GM18519 (cell line): ENCODE data around the gene PRKAR1B.

Source experiments
- ATAC-seq: cut with Tn5 transposase; IDR thresholded peaks from one replicate; pipeline ENCODE4 v1.9.1; 2021; ENCODE audit warnings: mild to moderate bottlenecking, moderate library complexity; ENCODE audit not compliant: unreplicated experiment, low FRiP score

Gene PRKAR1B

DNA sequence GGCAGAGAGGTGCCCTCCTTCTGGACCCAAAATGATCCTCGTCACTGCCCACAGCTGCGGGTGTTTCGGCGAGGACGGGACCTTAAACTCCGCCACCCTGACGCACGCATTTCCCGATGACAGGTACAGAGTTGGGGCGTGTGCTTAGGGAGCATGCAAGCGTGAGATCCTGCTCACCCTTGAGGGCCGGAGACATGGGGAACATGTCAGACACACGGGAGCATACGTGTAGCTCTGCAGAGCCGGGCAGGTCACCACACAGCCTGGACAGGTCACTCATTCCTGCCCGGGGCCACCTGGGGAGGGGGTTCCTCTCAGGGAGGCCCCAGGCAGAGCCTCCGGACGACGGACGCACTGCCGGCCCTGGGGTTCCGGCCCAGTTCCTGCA lies 149.8 kb downstream of the PRKAR1B start:
- ATAC-seq, result no peak

DNA sequence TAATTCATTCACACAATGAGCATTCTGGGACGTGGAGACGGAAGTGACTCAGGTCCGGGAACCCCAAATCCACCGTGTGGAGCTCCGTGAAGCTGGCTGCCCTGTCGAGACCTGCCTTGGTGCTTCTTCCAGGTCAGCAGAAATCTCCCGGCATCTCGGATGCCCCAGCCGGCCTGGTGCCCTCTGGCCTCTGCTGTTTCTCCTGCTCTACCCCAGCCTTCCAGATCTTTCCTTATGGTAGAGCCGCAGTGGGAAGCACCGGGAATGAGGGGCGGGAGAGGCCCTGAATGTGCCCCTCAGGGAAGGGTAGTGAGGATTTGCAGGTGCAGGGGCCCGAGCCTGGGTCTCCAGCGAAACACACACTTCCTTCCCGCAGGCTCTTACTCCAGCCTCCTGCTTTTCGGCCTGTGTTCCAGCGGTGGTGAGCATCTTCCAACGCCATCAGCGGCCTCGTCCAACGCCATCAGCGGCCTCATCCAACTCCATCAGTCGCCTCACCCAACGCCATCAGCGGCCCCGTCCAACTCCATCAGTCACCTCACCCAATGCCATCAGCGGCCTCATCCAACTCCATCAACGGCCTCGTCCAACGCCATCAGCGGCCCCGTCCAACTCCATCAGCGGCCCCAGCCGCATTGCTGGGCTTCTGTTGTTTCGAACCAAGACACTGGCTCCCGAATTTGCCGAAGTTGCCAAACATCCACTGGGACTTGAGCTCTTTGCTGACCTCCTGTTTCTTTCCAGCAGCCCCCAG lies 150.4 kb downstream of the PRKAR1B start:
- no peak for ATAC-seq

DNA sequence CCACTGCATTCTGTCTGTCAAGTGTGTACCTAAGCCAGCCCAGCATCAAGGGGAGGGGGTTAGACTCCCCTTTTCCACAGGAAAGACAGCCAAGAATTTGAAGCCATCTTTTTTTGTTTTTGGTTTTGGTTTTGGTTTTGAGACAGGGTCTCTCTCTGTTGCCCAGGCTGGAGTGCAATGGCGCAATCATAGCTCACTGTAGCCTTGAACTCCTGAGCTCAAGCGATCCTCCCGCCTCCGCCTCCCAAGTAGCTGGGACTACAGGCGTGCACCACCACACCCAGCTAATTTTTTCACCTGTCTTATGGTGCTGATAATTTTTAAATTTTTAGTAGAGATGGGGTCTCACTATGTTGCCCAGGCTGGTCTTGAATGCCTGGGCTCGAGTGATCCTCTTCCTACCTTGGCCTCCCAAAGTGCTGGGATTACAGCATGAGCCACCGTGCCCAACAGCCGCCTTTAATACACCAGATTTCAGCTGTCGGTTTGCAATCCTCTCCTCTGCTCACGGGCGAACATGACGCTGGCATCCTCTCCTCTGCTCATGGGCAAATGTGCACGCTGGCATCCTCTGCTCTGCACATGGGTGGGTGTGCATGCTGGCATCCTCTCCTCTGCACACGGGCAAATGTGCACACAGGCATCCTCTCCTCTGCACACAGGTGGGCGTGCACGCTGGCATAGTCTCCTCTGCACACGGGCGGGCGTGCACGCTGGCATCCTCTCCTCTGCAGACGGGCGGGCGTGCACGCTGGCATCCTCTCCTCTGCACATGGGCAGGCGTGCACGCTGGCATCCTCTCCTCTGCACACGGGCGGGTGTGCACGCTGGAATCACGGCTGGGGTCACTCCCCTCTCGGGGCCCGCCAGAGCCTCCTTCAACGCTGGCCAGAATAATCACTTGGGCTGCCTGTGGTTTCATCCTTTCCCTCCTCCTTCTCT lies 151.4 kb downstream of the PRKAR1B start:
- ATAC-seq, result no peak

DNA sequence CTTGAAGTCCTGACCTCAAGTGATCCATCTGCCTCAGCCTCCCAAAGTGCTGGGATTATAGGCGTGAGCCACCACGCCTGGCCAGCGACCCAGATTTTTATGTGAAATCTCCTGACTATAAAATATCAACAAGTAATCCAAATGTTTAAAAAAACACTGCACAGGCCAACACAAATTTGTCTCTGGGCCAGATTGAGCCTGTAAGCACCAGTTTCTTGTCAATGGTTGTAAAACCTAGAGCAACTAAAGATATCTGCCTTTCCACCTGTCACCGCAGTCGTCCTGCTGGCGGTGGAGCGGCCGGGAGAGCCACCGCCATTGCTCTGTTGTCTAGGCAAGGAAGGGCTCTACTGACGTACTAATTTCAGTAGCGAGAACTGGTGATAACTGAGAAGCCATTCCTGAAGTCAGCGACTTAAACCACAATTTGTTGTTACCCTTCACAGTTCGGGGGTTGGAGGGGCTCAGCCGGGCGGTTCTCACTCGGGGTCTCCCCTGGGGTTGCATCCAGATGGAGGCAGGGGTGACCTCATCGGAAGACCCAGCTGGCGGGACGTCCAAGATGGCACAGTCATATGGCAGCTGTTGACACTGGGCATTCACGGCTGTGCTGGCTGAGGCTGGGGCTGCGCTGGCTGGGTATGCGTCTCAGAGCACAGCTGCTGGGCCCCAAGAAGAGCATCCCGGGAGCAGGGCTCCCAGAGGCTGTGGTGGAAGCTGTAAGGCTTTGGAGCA lies 152.3 kb downstream of the PRKAR1B start:
- ATAC-seq, result no peak

DNA sequence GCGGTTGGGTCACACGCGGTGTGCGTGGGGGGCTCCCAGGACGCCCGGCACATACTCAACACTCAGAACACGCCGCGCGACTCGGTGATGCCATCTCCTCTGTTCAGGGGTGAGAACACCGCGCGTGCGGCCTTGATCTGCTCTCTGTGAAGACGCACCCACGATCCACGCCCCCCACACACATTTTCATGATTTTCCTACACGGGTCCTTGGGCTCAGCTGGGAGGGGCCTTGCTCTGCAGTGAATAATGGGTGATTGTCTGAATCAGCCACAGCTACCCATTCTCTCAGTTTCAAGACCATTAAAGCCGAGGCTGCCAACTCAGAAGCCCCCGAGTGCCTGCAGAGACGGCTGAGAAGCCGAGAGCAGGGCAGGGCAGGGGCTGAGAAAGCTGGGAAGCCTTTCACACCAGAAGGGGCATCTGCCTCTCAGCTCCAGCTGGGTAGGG lies 153.1 kb downstream of the PRKAR1B start:
- no peak for ATAC-seq

DNA sequence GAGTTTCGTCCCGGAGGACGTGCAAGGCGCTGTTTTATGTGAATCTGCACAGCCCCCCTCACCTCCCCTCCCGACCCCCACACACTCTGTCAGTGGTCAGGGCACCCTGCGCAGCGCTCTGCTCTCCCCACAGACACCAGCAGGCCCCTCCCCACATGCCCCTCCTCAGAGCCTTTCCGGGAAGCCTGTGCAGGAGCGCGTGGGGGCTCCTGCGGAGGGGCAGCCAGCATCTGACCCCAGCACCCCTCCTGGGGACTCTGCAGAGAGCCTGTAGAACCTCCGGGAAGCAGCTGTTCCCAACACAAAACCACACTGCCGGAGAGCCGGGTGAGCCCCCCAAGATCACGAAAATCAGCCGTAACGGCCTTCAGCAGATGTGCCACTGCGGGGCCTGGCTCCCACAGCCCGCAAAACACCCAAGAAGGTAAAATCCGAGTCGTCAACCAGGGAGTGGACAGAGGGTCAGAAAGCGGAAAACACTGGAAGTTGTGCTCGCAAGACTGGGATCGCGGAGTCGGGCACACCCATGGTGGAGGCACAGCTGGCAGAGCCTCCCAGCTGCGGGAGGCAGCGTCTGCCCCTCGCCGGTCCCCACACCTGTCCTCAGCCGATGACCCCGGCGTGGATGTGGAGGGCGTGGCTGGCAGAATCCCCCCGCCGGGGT lies 153.7 kb downstream of the PRKAR1B start:
- ATAC-seq, result no peak

DNA sequence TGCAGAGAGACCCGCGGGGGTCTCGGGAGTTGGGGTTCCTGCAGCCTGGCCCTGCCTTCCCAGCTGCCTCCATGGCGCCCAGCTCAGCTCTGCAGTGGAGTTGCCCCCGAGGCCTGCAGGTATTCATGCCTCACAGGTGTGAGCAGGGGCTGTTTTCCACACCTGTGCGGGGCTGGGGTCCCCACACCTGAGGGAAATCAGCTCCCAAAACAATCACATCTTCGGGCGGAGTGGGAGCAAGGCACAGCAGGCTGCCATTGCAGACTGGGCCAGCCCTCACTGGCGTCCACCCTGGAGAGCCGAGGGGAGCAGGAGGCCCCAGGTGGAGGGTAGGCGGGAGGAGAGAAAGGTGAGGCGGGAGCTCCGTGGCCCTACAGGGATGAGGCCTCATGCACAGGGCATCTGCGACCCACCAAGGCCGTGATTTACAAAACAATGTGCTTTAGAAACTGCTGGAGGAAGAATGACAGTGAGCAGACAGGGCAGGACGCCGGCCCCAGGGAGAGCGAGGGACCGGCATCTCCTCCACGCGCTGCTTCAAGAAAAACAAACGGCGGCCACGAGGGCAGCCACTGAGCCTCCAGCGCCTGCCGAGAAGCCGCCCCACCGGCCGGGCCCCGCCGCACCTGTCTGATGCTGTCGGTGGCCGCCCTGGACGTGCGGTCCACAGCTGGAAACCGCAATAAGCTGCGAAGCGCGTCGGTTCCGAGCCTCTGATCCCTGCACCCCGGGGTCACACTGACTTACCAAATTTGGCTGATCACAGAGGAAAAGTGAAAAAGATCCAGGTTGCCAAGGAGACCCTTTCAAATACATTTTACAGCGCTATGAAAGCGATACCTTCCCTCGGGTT lies 154.4 kb downstream of the PRKAR1B start:
- ATAC-seq, result no peak

DNA sequence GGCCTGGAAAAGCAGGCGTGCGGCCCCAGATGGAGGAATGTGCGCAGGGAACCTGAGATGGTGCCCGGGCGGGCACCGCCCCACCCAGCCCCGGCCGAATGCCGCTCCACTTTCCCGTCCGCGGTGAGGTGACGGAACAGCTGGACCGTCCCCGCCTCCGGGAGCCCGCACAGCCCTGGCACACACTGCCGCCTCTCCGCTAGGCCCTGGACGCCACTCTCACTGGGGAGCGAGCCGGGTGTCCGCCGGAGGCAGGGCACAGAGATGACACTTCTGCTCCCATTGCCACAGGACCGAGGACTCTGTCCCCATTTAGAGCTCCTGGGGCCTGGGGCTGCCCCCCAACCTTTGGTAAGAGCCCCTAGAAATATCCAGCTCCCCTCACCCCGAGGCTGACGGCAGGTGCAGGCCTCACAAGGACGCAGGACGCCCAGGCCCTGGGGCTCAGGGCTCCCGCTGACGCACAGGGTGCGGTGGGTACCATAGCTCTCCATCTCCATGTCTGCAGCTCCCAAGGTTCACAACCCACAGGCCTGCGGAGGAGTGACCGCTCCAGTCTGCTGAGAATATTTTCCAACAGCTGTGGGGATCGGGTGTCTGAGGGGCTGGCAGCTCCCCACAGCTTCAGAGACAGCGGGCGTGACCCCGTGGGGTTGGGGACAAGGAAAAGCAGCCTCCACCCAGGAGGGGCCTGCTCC lies 155.2 kb downstream of the PRKAR1B start:
- no peak for ATAC-seq

DNA sequence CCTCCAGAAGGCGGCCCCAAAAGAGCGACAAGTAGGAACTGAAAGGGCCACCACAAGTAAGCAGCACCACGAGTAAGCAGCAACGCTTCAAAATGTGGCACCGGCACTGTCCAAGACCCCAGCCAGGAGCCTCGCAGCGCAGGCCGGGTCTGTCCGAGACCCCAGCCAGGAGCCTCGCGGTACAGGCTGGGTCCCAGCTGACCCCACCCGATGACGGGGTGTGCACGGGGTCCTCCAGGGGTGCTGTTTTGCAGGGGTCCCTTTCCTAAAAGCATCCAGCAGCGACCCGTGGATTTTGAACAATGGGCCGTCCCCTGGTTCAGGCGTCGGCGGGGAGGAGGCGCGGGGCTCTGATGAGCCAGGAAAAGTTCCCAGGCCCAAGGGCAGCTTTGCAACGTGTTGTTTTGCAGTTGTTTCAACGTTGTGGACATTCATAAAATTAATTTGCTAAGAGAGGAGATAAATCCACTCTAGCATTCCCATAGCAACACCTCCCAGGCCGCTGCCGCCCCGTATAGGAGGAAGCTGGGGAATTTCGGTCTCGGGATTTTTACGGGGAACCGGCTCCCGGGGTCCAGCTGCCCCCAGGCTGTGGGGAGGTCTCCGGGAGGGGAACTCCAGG lies 155.9 kb downstream of the PRKAR1B start:
- ATAC-seq, result no peak

DNA sequence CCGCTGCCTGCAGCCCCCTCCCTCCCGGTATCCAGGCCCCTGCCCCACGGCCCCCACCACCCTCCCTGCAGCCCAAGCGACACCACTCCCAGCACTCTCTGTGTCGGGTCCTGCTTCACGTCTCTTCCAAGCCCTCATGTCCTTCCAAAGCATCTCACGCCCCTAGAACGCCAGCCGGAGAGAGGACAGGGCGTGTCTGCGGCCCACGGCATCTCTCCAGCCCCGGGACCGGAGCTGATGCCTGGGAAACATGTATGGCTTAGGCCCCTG lies 156.3 kb downstream of the PRKAR1B start:
- no peak for ATAC-seq

DNA sequence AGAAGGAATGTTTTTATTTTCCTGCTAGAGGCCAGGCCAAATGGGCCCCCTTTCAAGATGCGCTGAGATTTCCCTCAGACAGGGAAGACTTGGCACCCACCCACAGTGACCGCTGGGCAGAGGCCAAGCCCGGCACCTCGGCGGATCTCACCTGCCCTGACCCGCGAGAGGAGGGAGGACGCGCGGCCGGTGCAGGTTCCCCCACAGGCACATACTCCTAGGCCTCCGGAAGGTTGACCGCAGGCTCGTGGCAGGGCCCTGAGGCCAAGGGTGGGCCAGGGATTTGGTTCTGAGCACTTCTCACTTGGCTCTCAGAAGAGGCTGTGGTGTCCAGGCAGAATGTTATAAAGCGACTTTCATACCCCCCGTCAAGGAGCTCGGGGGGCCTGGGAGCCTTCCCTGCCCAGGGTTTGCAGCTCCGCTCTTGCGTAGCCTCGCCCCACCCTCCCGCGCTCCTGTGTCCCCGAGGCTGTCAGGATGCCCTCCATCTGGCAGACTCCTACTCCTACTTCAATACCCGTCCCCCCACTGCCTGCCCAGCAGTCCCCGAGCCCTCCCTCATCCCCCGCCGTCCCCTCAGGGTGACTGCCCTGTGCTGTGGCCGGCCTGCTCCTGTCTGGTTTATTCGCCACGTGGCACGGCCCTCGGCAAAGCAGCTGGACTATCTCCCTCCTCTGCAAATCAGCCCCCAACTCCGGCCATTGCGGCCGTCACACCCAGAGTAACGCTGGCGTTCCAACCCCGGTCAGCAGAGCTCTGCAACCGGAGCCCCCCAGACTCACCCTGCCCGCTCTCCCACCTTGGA lies 156.9 kb downstream of the PRKAR1B start:
- ATAC-seq, result no peak

DNA sequence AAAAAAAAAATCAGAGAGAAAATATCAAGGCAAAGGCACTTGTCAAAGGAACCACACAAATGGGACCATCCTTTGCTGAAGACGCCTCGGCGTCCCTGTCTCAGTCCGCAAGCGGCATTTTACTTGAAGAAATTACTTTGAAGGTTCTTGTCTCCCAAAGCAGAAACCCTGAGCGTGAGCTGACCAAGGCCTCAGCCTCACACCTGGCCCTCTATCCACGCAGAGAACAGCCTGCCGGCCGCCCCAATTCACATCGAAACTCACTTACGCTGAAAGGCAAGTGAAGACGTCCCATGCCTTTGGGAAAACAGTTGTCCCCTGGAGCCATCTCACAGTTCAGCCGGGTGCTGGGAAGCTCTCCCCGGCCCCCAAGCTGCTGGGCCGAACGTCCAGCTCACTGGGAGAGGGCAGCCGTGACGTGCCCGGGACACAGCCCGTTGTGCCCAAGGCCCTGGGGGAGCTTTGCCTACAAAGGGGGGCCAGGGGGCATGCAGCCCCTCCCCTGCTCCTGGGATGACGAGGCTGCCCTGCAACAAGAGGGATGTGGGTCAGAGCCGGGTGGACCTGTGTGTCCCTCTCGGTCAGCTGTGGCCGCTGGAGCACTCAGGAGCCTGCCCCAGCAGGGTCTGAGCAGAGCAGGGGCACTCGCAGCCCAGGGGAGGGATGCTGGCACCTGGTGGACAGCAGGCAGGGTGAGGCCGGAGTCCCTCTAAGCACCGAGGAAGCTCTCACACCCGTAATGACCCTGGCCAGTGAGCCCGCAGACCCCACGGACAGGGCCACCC lies 157.8 kb downstream of the PRKAR1B start:
- ATAC-seq, result no peak

DNA sequence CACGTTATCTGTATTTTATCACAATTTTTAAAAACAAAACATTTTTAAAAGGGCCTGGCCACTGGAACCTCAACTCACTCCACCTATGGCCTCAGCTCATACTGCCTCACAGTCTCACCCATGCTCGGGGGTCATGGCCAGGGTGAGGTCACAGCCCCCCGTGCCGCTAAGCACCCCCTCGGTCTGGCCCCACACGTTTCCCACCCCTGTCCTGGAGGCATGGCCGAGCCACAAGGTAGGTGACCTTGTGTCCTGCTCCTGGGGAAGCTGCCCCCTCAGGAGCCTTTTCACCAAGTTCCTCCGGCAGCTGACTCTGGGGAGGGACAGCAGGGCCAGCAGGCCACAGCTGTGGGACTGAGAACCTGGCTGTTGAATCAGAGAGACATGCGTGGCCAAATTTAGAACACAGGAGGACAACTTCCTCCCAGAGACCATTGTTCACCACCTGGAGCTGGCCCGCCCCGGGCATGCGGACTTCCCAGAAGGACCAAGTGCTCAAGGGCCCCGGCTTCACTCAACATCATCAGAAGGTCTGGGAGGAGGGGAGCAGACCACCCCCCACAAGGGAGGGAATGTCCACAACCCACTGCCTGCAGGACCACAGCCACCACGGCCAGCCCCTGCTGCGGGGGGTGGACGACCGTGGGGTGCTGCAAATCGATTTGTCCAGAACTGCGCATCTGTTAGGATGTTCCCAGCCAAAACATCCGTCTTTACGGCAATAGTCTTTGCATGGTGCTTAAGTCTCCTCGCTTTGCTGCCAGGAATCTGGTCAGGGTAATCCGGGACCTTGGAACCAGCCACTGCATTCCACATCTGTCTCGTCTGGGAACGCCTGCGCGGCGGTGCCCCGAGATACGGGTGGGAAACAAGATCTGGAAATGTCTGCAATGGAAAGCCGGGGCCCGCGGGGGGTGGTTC lies 158.8 kb downstream of the PRKAR1B start:
- no peak for ATAC-seq

DNA sequence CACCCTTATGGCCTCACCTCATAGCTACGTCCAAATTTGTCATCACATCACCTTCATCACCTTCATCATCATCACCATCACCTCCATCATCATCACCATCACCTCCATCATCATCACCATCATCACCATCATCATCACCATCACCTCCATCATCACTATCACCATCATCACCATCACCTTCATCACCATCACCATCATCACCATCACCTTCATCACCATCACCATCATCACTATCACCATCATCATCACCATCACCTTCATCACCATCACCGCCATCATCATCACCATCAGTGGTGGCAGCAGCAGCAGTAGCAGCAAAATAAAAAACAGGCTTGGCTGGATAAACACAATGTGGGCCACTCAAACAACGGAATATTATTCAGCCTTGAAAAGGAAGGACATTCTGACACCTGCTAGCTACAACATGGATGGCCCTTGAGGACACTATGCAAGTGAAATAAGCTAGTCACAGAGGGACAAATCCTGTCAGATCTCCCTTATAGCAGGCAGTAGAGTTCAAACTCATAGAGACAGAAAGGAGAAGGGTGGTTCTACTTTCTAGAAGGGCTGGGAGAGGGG lies 159.7 kb downstream of the PRKAR1B start:
- no peak for ATAC-seq

DNA sequence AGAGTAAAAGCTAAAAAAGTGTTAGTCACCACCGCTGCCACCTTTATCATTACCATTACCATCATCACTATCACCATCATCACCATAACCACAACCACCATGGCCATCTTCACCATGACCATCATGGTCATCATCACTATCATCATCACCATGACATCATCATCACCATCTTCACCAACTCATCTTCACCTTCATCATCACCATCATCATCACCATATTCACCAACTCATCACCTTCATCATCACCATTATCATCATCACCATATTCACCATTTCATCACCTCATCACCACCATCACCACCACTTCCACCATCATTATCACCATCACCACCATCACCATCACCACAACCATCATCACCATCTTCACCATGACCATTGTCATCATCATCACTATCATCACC lies 161.0 kb downstream of the PRKAR1B start:
- no peak for ATAC-seq
